Hematopoietic multipotent progenitor cell (in vitro differentiated cells): ENCODE data around the gene C1QTNF1. TPM values are rescaled to one million over a fixed set of nuclear protein-coding genes. Genes with fewer than 3 reads are reported as not detected.
A peak's percentile ranks its signal among the peaks of the same experiment; 100 is the strongest.

ENCODE experiments used
- DNase-seq, 3 donors: peaks; one replicate each; pipeline ENCODE4 v3.0.0-alpha.2; 2011 to 2015; ENCODE audit warnings: low read depth in 2 of 3, low spot score in 2 of 3
- total RNA-seq: library from RNA; depleted of rRNA; stranded (reverse); fragments of >200 nt; gene quantifications from one replicate; pipeline ENCODE4 v1.2.3, GENCODE V29; 2012

Gene C1QTNF1
- total RNA-seq, result 0.54 TPM

GRCh38 chr17:79023886-79024771 lies at the start of gene C1QTNF1:
Gene C1QTNF1 (plus strand): TSS chr17:79024169. CDS start chr17:79043969, 19,800 bp downstream.
- DNase-seq, result peak in 2 of 3 donors; percentile 34 to 43

- peak in 1 of 3 donors; percentile 9 for DNase-seq
These were observed 49.1 kb upstream of the C1QTNF1 start for GRCh38 chr17:78974635-78975591.

GRCh38 chr17:78976907-78977680 lies 46.9 kb upstream of the C1QTNF1 start:
- DNase-seq, result no peak

GRCh38 chr17:78977681-78977943 lies 46.4 kb upstream of the C1QTNF1 start:
- no peak for DNase-seq

GRCh38 chr17:78977997-78978973 lies 45.7 kb upstream of the C1QTNF1 start:
- no peak for DNase-seq

GRCh38 chr17:78979780-78980623 lies 44.0 kb upstream of the C1QTNF1 start, which contains the start of gene LGALS3BP:
Gene LGALS3BP (minus strand): TSS chr17:78979923. CDS start chr17:78977191, 2,732 bp downstream.
- peak in 1 of 3 donors; percentile 40 for DNase-seq

- DNase-seq, result no peak
These were observed 43.4 kb upstream of the C1QTNF1 start for GRCh38 chr17:78980624-78980972.

- no peak for DNase-seq
These were observed 42.7 kb upstream of the C1QTNF1 start for GRCh38 chr17:78981010-78981888.

- no peak for DNase-seq
These were observed 38.6 kb upstream of the C1QTNF1 start for GRCh38 chr17:78985395-78985794.

GRCh38 chr17:78986048-78986648 lies 37.8 kb upstream of the C1QTNF1 start:
- peak in 2 of 3 donors; percentile 68 to 77 for DNase-seq

GRCh38 chr17:78986649-78987328 lies 37.2 kb upstream of the C1QTNF1 start:
- DNase-seq, result peak in 2 of 3 donors; percentile 21 to 41

GRCh38 chr17:78988152-78988551 lies 35.8 kb upstream of the C1QTNF1 start:
- DNase-seq, result no peak

- no peak for DNase-seq
These were observed 33.5 kb upstream of the C1QTNF1 start for GRCh38 chr17:78990349-78991016.

GRCh38 chr17:78991017-78991738 lies 32.8 kb upstream of the C1QTNF1 start:
- DNase-seq, result no peak

- no peak for DNase-seq
These were observed 31.9 kb upstream of the C1QTNF1 start for GRCh38 chr17:78991906-78992532.
